ENCODE data around the gene CUEDC2.

CUEDC2 gene

GRCh38 chr10:102379383-102379782, 53.0 kb downstream of the CUEDC2 start (continued):
- no peak for TF ChIP-seq PRDM2 (tag by site-specific recombination; IDR thresholded peaks at IDR 0.05; ENCODE audit: borderline replicate concordance)
- TF ChIP-seq ZNF391 (tag by site-specific recombination; IDR thresholded peaks at IDR 0.05; ENCODE audit: borderline replicate concordance, low read depth) = no peak
- no peak for TF ChIP-seq ZNF629 (tag by site-specific recombination; IDR thresholded peaks at IDR 0.05)
- TF ChIP-seq ZNF580 (tag by site-specific recombination; IDR thresholded peaks at IDR 0.05) = no peak
- TF ChIP-seq BCL6B (tag by site-specific recombination; IDR thresholded peaks at IDR 0.05) = no peak

GRCh38 chr10:102376901-102377300, 55.5 kb downstream of the CUEDC2 start:
- POLR2A ChIA-PET = no interaction called here
- Histone ChIP-seq H3K4me1 (ENCODE audit: control insufficient read depth, insufficient read depth, low read length) (no peaks in the 10 kb centered on the region), H3K4me3 (ENCODE audit: low read depth, low read length) (no peak overlapping the region), H3K9me3 (ENCODE audit: control insufficient read depth, insufficient read depth, low read depth, low read length) (no peaks in the 10 kb centered on the region), H3K36me3 (ENCODE audit: control insufficient read depth in 2 of 2, insufficient read depth in 1 of 2, low read length in 2 of 2) (peaks cover 21 to 85% of the 10 kb centered on the region in 2 experiments; a peak in 2 of 3 replicates), H3K27ac (ENCODE audit: extremely low read depth, low read depth, low read length) (no peak overlapping the region)
- CTCF ChIA-PET = interaction anchor here (1.2 to 1.9 kb wide), 2 partner anchors 23 to 25 kb away, joined by 3 to 8 read pairs; no protein-coding TSS in a partner anchor
- TF ChIP-seq ZNF155 (tag by site-specific recombination; IDR thresholded peaks at IDR 0.05) (no peak), ZNF19 (tag by site-specific recombination; IDR thresholded peaks at IDR 0.05; ENCODE audit: low read depth) (no peak), SP3 (tag by site-specific recombination; IDR thresholded peaks at IDR 0.05) (no peak), ZBTB26 (tag by site-specific recombination; optimal IDR thresholded peaks at IDR 0.05) (no peak), SP2 (tag by site-specific recombination; IDR thresholded peaks at IDR 0.05) (no peak), ZNF416 (tag by site-specific recombination; IDR thresholded peaks at IDR 0.05) (no peak), ZBTB8A (tag by site-specific recombination; IDR thresholded peaks at IDR 0.05) (no peak), ELK4 (IDR thresholded peaks at IDR 0.05; ENCODE audit: borderline replicate concordance, low read depth, low read length) (no peak), ZNF362 (tag by site-specific recombination; IDR thresholded peaks at IDR 0.05) (no peak), ZNF280D (tag by site-specific recombination; IDR thresholded peaks at IDR 0.05) (no peak), PRDM1 (tag by site-specific recombination; IDR thresholded peaks at IDR 0.05) (no peak), INSM2 (tag by site-specific recombination; IDR thresholded peaks at IDR 0.05) (no peak), ZNF214 (tag by site-specific recombination; IDR thresholded peaks at IDR 0.05; ENCODE audit: borderline replicate concordance) (no peak)
